ENCODE data around the gene WNT3A.

DNA sequence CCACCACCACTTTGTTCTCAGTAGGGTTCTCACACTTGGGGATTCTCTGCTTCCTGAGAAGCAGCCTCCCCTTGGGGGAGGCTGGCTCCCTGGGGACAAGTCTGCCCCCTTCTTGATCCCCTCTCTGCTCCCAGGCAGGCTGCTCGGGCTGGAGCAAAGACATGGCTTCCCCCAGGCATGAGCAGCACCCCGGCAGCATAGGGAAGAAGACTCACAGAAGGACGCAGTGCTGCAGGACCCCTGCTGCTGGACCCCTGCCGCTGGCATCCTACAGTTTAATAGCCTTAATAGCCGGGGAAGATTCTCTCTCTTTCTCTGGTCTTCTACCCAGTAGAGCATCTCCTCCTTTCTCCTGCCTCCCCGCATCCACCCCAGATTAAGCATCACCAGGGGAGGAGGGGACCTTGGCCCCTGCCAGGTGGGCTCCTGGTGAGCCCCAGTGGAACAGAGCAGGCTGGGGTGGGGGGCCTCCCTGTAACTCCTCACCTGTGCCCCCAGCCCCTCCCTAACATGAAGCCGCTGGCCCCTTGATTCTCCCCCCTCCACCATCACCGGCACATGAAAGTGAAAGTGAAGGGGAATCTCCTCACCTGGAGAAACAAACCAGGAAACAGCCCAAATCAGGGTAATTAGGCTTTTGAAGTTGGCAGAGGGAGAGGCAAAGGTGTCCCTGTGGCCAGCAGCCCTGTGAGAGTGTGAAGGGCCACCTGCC, 2.5 kb downstream of the WNT3A start:
- no peak for TF ChIP-seq POLR2AphosphoS5 (IDR thresholded peaks at IDR 0.05)
- TF ChIP-seq, protein P1, sequence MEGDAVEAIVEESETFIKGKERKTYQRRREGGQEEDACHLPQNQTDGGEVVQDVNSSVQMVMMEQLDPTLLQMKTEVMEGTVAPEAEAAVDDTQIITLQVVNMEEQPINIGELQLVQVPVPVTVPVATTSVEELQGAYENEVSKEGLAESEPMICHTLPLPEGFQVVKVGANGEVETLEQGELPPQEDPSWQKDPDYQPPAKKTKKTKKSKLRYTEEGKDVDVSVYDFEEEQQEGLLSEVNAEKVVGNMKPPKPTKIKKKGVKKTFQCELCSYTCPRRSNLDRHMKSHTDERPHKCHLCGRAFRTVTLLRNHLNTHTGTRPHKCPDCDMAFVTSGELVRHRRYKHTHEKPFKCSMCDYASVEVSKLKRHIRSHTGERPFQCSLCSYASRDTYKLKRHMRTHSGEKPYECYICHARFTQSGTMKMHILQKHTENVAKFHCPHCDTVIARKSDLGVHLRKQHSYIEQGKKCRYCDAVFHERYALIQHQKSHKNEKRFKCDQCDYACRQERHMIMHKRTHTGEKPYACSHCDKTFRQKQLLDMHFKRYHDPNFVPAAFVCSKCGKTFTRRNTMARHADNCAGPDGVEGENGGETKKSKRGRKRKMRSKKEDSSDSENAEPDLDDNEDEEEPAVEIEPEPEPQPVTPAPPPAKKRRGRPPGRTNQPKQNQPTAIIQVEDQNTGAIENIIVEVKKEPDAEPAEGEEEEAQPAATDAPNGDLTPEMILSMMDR (IDR thresholded peaks at IDR 0.05 in 8 of 11, conservative IDR thresholded peaks at IDR 0.05 in 3 of 11): no peak

Data from spleen (tissue), 7 donors.